Vagina (tissue), 2 donors: ENCODE measurements around the gene CLTB. TPM values are rescaled to one million over a fixed set of nuclear protein-coding genes. Genes with fewer than 3 reads are reported as not detected.

Source experiments
- DNase-seq, 2 donors: peaks; one replicate each; pipeline ENCODE4 v3.0.0-alpha.2; 2017; ENCODE audit errors: extremely low spot score in 2 of 2
- H3K27ac ChIP-seq: fragments of 200-600 bp; sonication (generic); one replicate; pipeline ENCODE4 v1.5.1; 2019
- H3K27me3 ChIP-seq: fragments of 200-600 bp; sonication (generic); one replicate; pipeline ENCODE4 v1.5.1; 2019
- H3K36me3 ChIP-seq, 2 donors: fragments of 200-600 bp; sonication (generic); one replicate each; pipeline ENCODE4 v1.5.1; 2017 to 2019
- H3K4me1 ChIP-seq: fragments of 200-600 bp; sonication (generic); one replicate; pipeline ENCODE4 v1.5.1; 2019
- H3K4me3 ChIP-seq, 2 donors: fragments of 200-600 bp; sonication (generic); 1 replicate in 1 of 2; 2 replicates in 1 of 2; pipeline ENCODE4 v1.5.1; 2016 to 2019
- H3K9me3 ChIP-seq: fragments of 200-600 bp; sonication (generic); one replicate; pipeline ENCODE4 v1.5.1; 2019
- POLR2A ChIP-seq, 2 donors: fragments of 450-650 bp; IDR thresholded peaks; one replicate each; pipeline ENCODE4 v1.6.1; 2017; ENCODE audit warnings: antibody characterized with exemption in 2 of 2, mild to moderate bottlenecking in 2 of 2, moderate library complexity in 2 of 2
- POLR2AphosphoS5 ChIP-seq, 2 donors: sonication (generic); formaldehyde crosslinking; IDR thresholded peaks; one replicate each; pipeline ENCODE4 v1.9.0; 2017; ENCODE audit warnings: antibody characterized with exemption in 2 of 2, mild to moderate bottlenecking in 2 of 2, low read depth in 1 of 2; ENCODE audit not compliant: insufficient read depth in 1 of 2
- intact Hi-C: fragments of 100-400 bp; cut with DNase I; formaldehyde crosslinking; loops from one replicate; pipeline ENCODE4 v1.15.1; 2023
- total RNA-seq: library from RNA; depleted of rRNA; stranded (reverse); fragments of >200 nt; gene quantifications from one replicate; pipeline ENCODE4 v1.2.3, GENCODE V29; 2016
- TF ChIP-seq, protein P1 (sequence below), 3 experiments: fragments of 450-650 bp in 2 of 3; fragments of 200-600 bp in 1 of 3; sonication (generic) in 1 of 3; IDR thresholded peaks; one replicate each; pipeline ENCODE4 v1.5.1; 2017 to 2019; ENCODE audit warnings: antibody characterized with exemption in 3 of 3, mild to moderate bottlenecking in 2 of 3, moderate library complexity in 2 of 3

The CLTB gene
- total RNA-seq, 1 donor from 2014 or later, result 254 TPM

DNA sequence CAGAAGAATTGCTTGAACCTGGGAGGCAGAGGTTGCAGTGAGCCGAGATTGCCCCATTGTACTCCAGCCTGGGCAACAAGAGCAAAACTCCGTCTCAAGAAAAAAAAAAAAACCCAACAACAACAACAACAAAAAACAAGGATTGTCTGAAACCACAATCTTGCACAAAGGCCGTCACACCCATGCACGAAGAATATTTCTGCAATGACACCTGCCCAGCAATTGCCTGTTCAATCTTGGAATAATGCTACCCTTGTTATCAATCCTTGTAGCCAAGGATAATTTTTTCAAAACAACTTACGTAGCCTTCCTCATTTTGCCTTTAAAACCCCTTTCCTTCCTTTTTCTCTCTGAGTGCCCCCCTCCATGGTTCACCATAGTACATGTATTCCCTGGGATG, 3.7 kb upstream of the CLTB start:
- H3K4me1 ChIP-seq, result peaks cover 14% of the 10 kb centered on the region
- intact Hi-C loops, result no loop called here
- TF ChIP-seq POLR2AphosphoS5 (IDR thresholded peaks at IDR 0.05; ENCODE audit: insufficient read depth in 1 of 2, low read depth in 1 of 2) (no peak), POLR2A (IDR thresholded peaks at IDR 0.05) (no peak)
- TF ChIP-seq, protein P1, sequence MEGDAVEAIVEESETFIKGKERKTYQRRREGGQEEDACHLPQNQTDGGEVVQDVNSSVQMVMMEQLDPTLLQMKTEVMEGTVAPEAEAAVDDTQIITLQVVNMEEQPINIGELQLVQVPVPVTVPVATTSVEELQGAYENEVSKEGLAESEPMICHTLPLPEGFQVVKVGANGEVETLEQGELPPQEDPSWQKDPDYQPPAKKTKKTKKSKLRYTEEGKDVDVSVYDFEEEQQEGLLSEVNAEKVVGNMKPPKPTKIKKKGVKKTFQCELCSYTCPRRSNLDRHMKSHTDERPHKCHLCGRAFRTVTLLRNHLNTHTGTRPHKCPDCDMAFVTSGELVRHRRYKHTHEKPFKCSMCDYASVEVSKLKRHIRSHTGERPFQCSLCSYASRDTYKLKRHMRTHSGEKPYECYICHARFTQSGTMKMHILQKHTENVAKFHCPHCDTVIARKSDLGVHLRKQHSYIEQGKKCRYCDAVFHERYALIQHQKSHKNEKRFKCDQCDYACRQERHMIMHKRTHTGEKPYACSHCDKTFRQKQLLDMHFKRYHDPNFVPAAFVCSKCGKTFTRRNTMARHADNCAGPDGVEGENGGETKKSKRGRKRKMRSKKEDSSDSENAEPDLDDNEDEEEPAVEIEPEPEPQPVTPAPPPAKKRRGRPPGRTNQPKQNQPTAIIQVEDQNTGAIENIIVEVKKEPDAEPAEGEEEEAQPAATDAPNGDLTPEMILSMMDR (IDR thresholded peaks at IDR 0.05), result no peak
- H3K4me3 ChIP-seq, result no peak overlapping the region
- H3K27me3 ChIP-seq, result no peaks in the 10 kb centered on the region
- no peaks in the 10 kb centered on the region for H3K9me3 ChIP-seq
- no peak overlapping the region for H3K27ac ChIP-seq
- no peaks in the 10 kb centered on the region for H3K36me3 ChIP-seq
- DNase-seq, result no peak

DNA sequence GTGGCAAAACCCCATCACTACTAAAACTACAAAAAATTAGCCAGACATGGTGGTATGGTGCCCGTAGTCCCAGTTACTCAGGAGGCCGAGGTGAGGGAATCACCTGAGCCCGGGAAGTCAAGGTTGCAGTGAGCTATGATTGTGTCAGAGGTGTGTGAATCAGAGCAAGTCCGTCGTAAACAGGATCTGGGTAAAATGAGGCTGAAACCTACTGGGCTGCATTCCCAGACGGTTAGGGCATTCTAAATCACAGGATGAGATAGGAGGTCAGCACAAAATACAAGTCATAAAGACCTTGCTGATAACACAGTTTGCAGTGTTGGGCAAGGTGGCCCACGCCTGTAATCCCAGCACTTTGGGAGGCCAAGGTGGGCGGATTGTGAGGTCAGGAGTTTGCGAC, 1.9 kb upstream of the CLTB start:
- intact Hi-C loops, result loop anchor here (5.0 kb wide), 1 partner anchor 124 kb away; no protein-coding TSS in a partner anchor
- Histone ChIP-seq H3K36me3 (no peaks in the 10 kb centered on the region), H3K27ac (no peak overlapping the region), H3K4me3 (no peak overlapping the region), H3K9me3 (no peaks in the 10 kb centered on the region), H3K27me3 (no peaks in the 10 kb centered on the region), H3K4me1 (peaks cover 32% of the 10 kb centered on the region)
- TF ChIP-seq POLR2AphosphoS5 (IDR thresholded peaks at IDR 0.05; ENCODE audit: insufficient read depth in 1 of 2, low read depth in 1 of 2) (no peak), POLR2A (IDR thresholded peaks at IDR 0.05) (no peak)
- TF ChIP-seq, protein P1 (IDR thresholded peaks at IDR 0.05), result no peak
- DNase-seq, result no peak

DNA sequence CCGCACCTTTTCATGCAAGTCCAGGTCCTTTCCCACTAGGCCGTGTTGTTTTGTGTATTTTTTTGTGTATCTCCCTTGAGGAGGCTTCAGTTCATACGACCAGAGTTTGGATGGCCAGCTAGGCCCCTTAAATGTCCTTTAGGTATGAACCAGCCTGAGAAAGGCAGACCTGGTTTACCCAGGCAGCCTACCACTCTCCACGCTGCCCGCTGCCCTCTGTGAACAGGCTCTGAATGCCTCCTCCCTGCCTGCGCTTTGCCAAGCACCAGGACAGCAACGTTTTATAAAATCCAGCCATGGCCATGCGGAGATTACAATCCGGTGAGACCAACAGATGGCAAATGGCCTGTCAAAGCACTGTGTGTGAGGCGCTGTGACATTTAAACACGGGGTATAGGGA, 626 bp upstream of the CLTB start:
- Histone ChIP-seq H3K4me1 (peaks cover 45% of the 10 kb centered on the region), H3K27ac (peak overlapping the region; percentile 95), H3K9me3 (no peaks in the 10 kb centered on the region), H3K4me3 (peak overlapping the region; percentile 94 to 97), H3K36me3 (no peaks in the 10 kb centered on the region), H3K27me3 (no peaks in the 10 kb centered on the region)
- no peak for TF ChIP-seq POLR2AphosphoS5 (IDR thresholded peaks at IDR 0.05; ENCODE audit: insufficient read depth in 1 of 2, low read depth in 1 of 2)
- TF ChIP-seq, protein P1 (IDR thresholded peaks at IDR 0.05), result no peak
- TF ChIP-seq POLR2A (IDR thresholded peaks at IDR 0.05), result no peak
- intact Hi-C loops, result loop anchor here (5.0 kb wide), 1 partner anchor 125 kb away; no protein-coding TSS in a partner anchor
- no peak for DNase-seq

DNA sequence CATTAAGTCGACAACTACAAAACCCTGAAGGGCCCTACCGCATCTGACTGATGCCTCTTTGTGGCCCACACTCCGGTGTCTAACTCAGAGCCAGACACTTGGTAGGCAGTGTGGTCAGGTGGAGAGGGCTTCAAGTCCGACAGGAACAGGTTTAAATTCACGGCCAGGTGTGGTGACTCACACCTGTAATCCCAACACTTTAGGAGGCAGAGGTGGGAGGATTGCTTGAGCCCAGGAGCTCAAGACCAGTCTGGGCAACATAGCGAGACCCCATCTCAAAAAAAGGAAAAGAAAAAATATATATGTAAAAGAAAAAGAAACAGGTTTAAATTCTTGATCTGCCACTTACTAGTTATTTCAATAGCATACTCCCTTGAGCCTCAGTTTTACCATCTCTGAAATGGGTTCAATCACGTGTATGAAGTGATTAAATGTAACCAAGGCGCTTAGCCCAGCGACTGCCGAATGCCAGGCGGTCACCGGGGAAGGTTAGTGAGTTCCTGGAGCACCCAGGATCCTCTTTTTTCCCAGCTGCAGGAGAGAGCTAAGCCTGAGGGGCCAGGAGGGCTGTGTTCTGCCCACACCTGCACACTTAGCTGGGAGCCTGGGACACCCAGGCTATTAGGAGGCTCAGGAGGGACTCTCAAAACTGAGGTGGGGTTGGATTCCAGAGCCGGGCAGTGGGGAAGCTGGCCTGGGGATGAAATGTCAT, 943 bp downstream of the CLTB start:
- Histone ChIP-seq H3K4me3 (peak overlapping the region; percentile 94 to 97), H3K9me3 (no peaks in the 10 kb centered on the region), H3K36me3 (no peaks in the 10 kb centered on the region), H3K27me3 (no peaks in the 10 kb centered on the region), H3K27ac (peak overlapping the region; percentile 95), H3K4me1 (peaks cover 61% of the 10 kb centered on the region)
- intact Hi-C loops, result loop anchor here (5.0 kb wide), 1 partner anchor 127 kb away; no protein-coding TSS in a partner anchor
- TF ChIP-seq POLR2A (IDR thresholded peaks at IDR 0.05) (no peak), POLR2AphosphoS5 (IDR thresholded peaks at IDR 0.05; ENCODE audit: insufficient read depth in 1 of 2, low read depth in 1 of 2) (peak in 1 of 2 donors; percentile 54)
- no peak for DNase-seq

DNA sequence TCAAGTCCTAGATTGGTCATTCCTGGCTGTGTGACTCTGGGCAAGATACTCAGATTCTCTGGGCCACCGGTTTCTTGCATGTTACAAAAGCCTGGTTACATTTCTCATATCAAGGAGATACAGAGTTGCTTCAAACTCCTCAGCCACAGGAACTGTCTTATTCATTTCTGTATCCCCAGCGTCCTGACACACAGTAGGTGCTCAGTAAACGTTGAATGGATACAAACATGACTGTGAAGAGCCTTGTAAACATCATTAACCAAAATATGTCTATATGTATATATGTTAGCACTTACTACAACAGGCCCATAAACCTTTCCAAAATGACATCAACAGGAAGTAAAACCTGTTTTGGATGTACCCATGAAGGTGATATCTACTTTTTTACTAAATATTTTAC, 1.6 kb downstream of the CLTB start:
- H3K27ac ChIP-seq, result peak overlapping the region; percentile 95
- no peaks in the 10 kb centered on the region for H3K9me3 ChIP-seq
- DNase-seq, result no peak
- no peaks in the 10 kb centered on the region for H3K27me3 ChIP-seq
- H3K36me3 ChIP-seq, result peaks cover 0 to 2% of the 10 kb centered on the region in 2 donors
- no peak for TF ChIP-seq POLR2A (IDR thresholded peaks at IDR 0.05)
- no peak for TF ChIP-seq POLR2AphosphoS5 (IDR thresholded peaks at IDR 0.05; ENCODE audit: insufficient read depth in 1 of 2, low read depth in 1 of 2)
- TF ChIP-seq, protein P1 (IDR thresholded peaks at IDR 0.05), result no peak
- peaks cover 63% of the 10 kb centered on the region for H3K4me1 ChIP-seq
- H3K4me3 ChIP-seq, result peak overlapping the region; percentile 11 to 94
- intact Hi-C loops, result loop anchor here (5.0 kb wide), 1 partner anchor 128 kb away; no protein-coding TSS in a partner anchor
